ENCODE measurements around the gene CNTF.

The CNTF gene

DNA sequence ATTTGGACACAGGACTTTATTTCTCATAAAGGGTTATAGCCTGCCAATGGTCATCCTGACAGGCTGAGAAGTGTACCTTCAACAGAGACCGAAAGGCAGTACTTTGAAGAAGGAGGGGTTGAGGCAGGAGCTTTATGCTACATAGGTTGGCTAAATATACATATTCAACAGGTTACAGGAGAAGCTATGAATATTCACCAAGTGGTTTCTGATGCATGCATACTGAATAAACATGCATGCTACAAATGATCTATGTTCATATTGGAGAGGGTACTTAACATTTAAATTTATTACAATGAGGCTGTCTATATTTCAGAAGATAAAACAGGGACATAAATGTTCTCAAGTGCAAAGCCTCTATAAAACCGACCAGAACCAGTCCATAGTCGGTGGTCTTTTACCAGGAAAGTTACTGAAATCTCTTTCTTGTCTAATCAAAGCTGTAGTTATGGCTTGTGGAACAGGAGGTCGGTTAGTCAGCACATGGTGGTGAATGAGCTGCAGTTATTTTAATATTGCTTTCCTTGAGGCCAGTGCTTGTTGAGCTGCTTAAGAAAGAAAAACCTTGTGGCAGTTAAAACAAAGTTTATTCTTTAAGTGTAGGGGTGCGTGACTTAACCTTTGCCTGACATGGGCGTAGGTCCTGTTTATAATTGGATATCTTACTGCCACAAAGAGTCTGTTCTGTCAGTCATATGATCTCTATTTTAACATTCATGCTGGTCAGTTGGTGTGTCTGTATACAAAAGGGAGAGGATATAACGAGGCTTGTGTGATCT lies 19.5 kb downstream of the CNTF start:
- DNase-seq (ENCODE audit: low read depth in 2 of 2): no peak

GRCh38 chr11:58645854-58646253 lies 23.4 kb downstream of the CNTF start:
- no peak for DNase-seq (ENCODE audit: low read depth in 2 of 2)

DNA sequence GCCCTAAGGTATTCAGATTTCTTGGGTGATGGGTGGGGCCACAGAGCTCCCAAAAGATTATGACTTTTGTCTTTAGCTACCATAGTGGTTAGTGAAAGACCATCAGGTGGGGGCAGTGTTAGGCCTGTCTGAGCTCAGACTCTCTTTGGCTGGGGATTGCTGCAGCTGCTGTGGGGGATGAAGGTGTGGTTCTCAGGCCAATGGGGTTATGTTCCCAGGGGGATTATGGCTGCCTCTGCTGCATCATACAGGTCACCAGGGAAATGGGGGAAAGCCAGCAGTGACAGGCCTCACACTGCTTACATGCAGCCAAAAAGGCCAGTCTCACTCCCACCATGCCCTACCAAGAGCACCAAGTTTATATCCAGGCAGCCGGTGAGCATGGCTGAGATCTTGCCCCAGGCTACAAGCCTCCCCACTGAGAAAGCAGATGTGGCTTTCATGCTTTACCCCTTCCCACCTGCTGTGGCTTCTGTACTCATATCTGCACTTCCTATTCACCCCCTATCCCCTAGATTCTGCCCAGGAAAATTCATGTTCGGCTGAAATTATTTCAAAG lies 24.8 kb downstream of the CNTF start:
- DNase-seq (ENCODE audit: low read depth in 2 of 2): no peak

- no peak for DNase-seq (ENCODE audit: low read depth in 2 of 2)
Observed at GRCh38 chr11:58647866-58648265, 25.4 kb downstream of the CNTF start.

- DNase-seq (ENCODE audit: low read depth in 2 of 2): no peak
Observed at GRCh38 chr11:58649623-58650022, 27.2 kb downstream of the CNTF start.

DNA sequence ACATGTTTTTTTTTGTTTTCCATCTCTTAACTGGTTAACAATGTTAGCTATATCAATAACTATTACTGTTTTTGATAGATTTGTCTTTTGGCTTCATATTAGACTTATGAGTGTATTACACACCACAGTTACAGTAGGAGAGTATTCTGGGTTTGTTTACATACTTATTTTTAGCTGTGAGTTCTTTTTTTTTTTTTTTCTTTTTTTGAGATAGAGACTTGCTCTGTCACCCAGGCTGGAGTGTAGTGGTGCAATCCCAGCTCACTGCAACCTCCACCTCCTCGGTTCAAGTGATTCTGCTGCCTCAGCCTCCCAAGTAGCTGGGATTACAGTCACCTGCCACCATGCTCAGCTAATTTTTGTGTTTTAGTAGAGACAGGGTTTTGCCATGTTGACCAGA lies 28.0 kb downstream of the CNTF start:
- no peak for DNase-seq (ENCODE audit: low read depth in 2 of 2)

- no peak for DNase-seq (ENCODE audit: low read depth in 2 of 2)
Observed at GRCh38 chr11:58652726-58653280, 30.3 kb downstream of the CNTF start.

DNA sequence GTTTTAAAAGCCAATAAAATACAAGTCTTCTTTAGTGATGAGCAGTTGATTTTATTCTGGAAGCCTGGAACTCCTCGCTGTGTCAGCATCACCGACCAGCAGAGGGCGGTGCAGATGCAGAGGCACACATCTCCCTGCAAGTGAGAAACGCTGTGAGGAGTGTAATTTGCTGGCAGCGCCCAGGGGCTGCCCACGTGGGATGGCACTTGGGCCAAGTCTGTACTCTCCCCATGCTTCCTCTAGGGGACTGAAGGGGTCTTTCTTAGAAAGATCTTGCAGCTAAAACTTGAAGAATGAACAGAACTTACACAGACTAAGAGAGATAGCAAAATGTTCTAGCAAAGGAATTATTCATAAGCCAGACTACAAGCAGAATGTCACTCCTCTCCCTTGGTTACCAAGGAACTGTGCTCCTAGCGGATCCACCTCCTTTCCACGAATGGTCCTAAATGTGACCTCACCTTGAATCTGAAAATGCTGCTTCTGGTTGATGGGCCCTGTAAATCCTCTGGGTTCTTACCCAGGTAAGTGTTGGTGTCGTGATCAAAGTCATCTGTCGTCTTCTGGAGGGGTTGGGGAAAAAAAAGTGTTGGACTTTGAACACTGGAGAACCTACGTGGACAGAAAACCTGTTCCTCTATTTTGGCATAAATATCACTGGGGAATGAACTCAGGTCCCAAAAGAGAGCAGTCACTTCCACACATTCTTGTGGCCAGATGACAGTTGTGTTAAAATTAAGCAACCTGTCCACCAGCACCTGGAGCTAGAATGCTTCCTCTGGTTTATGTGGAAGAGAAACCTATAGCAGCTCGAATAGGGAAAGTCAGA lies 31.8 kb downstream of the CNTF start:
- peak; percentile 75 to 77 for DNase-seq (ENCODE audit: low read depth in 2 of 2)

GRCh38 chr11:58654908-58655296 lies 32.4 kb downstream of the CNTF start:
- DNase-seq (ENCODE audit: low read depth in 2 of 2): no peak

DNA sequence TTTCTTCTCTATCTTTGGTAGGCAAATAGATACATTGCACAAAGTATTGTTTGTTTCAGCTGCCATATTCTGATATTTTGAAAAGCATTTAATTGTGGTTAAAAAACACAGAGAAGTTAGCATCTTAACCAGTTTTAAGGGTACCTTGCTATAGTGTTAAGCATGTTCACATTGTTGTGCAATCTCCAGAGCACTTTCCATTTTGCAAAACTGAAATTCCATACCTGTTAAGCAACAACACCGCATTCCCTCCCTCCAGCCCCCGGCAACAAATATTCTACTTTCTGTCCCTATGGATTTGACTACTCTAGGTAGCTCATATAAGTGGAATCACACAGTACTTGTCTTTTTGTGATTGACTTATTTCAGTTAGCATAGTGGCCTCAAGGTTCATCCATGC lies 33.9 kb downstream of the CNTF start:
- DNase-seq (ENCODE audit: low read depth in 2 of 2): no peak

- DNase-seq (ENCODE audit: low read depth in 2 of 2): no peak
Observed at GRCh38 chr11:58658623-58659022, 36.2 kb downstream of the CNTF start.

DNA sequence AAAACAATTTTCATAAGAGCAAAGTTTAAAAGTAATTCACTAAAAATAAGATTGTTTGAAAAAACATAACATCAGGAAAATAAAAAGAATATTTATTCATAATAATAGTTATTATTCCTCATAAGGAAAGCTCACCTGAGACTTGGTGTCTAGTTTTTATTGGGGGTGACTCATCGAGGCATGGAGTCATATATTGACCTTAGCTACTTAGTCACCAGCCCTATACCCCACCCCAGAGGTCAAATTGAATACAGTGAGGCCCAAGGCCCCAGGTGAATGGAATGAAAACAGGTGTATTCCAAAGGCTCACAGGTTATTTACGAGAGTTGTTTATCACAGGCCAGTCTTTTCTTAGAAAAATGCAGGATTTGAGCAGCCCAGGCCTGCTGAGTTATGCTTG lies 36.9 kb downstream of the CNTF start:
- DNase-seq (ENCODE audit: low read depth in 2 of 2): no peak

GRCh38 chr11:58659910-58660570 lies 37.6 kb downstream of the CNTF start:
- no peak for DNase-seq (ENCODE audit: low read depth in 2 of 2)

DNA sequence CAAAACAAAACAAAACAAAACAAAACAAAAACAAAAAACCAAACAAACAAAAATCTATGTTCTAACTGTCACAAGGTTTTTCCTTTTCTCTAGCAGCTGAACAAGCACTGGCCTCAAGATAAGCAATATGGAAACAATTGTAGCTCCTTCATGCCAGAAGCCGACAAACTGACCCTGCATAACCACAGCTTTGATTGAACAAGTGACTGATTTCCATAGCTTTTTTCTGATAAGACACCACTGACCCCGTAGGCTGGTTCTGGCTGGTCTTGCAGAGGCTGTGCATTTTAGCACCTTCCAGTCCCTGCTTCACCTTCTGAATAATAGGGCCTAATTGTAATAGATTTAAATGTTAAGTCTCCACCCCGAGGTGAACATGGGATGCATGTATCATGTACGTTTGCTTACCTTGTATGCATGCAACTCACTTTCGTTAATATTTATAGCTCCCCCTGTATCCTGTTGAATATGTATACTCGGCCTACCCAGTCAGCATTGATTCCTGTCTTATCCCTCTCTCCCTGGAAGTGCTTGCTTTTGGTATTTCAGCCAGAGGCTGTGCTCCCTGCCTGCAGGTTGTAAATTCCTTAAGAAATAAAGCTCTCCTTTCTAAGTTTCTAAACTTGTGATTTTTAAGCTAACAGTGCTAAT lies 49.6 kb downstream of the CNTF start:
- no peak for DNase-seq (ENCODE audit: low read depth in 2 of 2)

GRCh38 chr11:58674609-58675008 lies 52.1 kb downstream of the CNTF start:
- DNase-seq (ENCODE audit: low read depth in 2 of 2): no peak
